ENCODE results near the gene ZNF234. TPM values are rescaled to one million over a fixed set of nuclear protein-coding genes. Genes with fewer than 3 reads are reported as not detected.

ZNF234 gene
- total and polyA plus RNA-seq, 2 of the 8 experiments (the other 6 are each of a cell fraction or from before 2014, with no cell fraction given): 1.9 to 12.3 TPM

GRCh38 chr19:44182145-44182544 lies 40.8 kb downstream of the ZNF234 start:
- no peak overlapping the region for H3K4ac ChIP-seq (replicated peaks; ENCODE audit: insufficient read length, low read depth, low read length)
- H3K23me2 ChIP-seq (ENCODE audit: low read depth, low read length): no peaks in the 10 kb centered on the region
- no peak overlapping the region for H4K5ac ChIP-seq (ENCODE audit: insufficient read length, low read depth, low read length)
- no peak for DNase-seq (ENCODE audit: low read depth in 1 of 2, low spot score in 2 of 2)
- H3K4me3 ChIP-seq (ENCODE audit: extremely low read depth in 1 of 4, insufficient read depth in 2 of 4, low read depth in 3 of 4, low read length in 4 of 4): no peak overlapping the region
- FAIRE-seq: no peak
- H3K18ac ChIP-seq (ENCODE audit: extremely low read depth, low read length): no peak overlapping the region
- H2BK5ac ChIP-seq (ENCODE audit: low read depth, low read length): no peak overlapping the region
- no peaks in the 10 kb centered on the region for H3K79me2 ChIP-seq (ENCODE audit: control insufficient read depth in 1 of 2, insufficient read depth in 2 of 2, low read length in 2 of 2)
- 89% methylated on average over 10 of the region's 10 CpGs; no CpG with 5 or more reads in 1 of the 2 experiments for WGBS, 2 experiments (ENCODE audit: extremely low coverage in 1 of 2, insufficient coverage in 1 of 2, insufficient read length in 1 of 2, insufficient replicate concordance in 2 of 2, low coverage in 1 of 2, low lambda C conversion rate in 2 of 2, missing lambda C conversion rate in 1 of 2)
- H3K56ac ChIP-seq (replicated peaks; ENCODE audit: insufficient read length, low read depth, low read length): no peak overlapping the region
- no peaks in the 10 kb centered on the region for H3K27me3 ChIP-seq (replicated peaks in 1 of 4; ENCODE audit: control insufficient read depth in 3 of 4, extremely low read depth in 1 of 4, insufficient read depth in 3 of 4, low read length in 3 of 4)
- H3K4me1 ChIP-seq (replicated peaks in 1 of 4; ENCODE audit: control insufficient read depth in 3 of 4, insufficient read depth in 4 of 4, low read length in 3 of 4): no peaks in the 10 kb centered on the region
- H3K23ac ChIP-seq (ENCODE audit: insufficient read length): no peak overlapping the region
- H2BK12ac ChIP-seq (ENCODE audit: low read depth, low read length): no peak overlapping the region
- H3K79me1 ChIP-seq (ENCODE audit: low read depth, low read length): no peaks in the 10 kb centered on the region
- no peak overlapping the region for H2BK15ac ChIP-seq (ENCODE audit: low read length)
- H4K91ac ChIP-seq (replicated peaks; ENCODE audit: insufficient read length, low read length): no peak overlapping the region
- peaks cover 8 to 14% of the 10 kb centered on the region in 2 experiments for H3K9me3 ChIP-seq (ENCODE audit: insufficient read depth in 2 of 2, low read depth in 1 of 2, low read length in 1 of 2)
- ChIA-PET CTCF (ENCODE audit: partially characterized antibody) (no interaction called here), POLR2A (ENCODE audit: partially characterized antibody) (interaction anchor here (1.7 kb wide), 1 partner anchor 17 kb away, joined by 6 read pairs; the partner anchor contains the start of gene ZNF226)
- H2AFZ ChIP-seq (ENCODE audit: low read length): no peak overlapping the region
- no peak overlapping the region for H3K4me2 ChIP-seq (ENCODE audit: insufficient read depth in 1 of 2, low read depth in 2 of 2, low read length in 2 of 2)
- H3K27ac ChIP-seq (ENCODE audit: low read depth, low read length): no peak overlapping the region
- H2AK5ac ChIP-seq (ENCODE audit: low read depth, low read length): no peak overlapping the region
- H2BK120ac ChIP-seq (replicated peaks; ENCODE audit: low read depth, low read length): no peak overlapping the region
- H4K20me1 ChIP-seq (replicated peaks in 1 of 2; ENCODE audit: control insufficient read depth in 1 of 2, insufficient read depth in 2 of 2, low read length in 2 of 2): no peaks in the 10 kb centered on the region
- H3K14ac ChIP-seq (ENCODE audit: insufficient read length): no peak overlapping the region
- H3K9ac ChIP-seq (replicated peaks in 1 of 4; ENCODE audit: extremely low read depth in 1 of 4, low read depth in 3 of 4, low read length in 3 of 4): no peak overlapping the region
- peaks cover 2 to 9% (median 3%) of the 10 kb centered on the region in 4 experiments; a peak in 6 of 8 replicates for H3K36me3 ChIP-seq (ENCODE audit: control insufficient read depth in 2 of 4, insufficient read depth in 4 of 4, low read length in 3 of 4)
- H4K8ac ChIP-seq (ENCODE audit: extremely low read depth, insufficient read depth, low read length): no peak overlapping the region
- H2BK20ac ChIP-seq (ENCODE audit: low read length): no peak overlapping the region
- TF ChIP-seq SP1 (IDR thresholded peaks at IDR 0.05; ENCODE audit: low read depth, low read length): no peak
- no peak for TF ChIP-seq ATF3 (IDR thresholded peaks at IDR 0.05; ENCODE audit: insufficient read depth, low read depth, low read length)
- no peak for TF ChIP-seq TAF1 (IDR thresholded peaks at IDR 0.05; ENCODE audit: low read depth, low read length)
- TF ChIP-seq EGR1 (IDR thresholded peaks at IDR 0.05; ENCODE audit: borderline replicate concordance, low read depth, low read length): no peak
- TF ChIP-seq KDM1A (IDR thresholded peaks at IDR 0.05; ENCODE audit: borderline replicate concordance, low read length): no peak
- no peak for TF ChIP-seq FOSL1 (IDR thresholded peaks at IDR 0.05; ENCODE audit: insufficient read depth, low read depth, low read length)
- no peak for TF ChIP-seq E2F6 (IDR thresholded peaks at IDR 0.05)
- TF ChIP-seq SIN3A (conservative IDR thresholded peaks at IDR 0.05 in 1 of 2, IDR thresholded peaks at IDR 0.05 in 1 of 2; ENCODE audit: low read depth in 1 of 2, low read length in 2 of 2): no peak
- no peak for TF ChIP-seq EZH2 (IDR thresholded peaks at IDR 0.05; ENCODE audit: low read depth, low read length, severe bottlenecking)
- no peak for TF ChIP-seq PHF8 (conservative IDR thresholded peaks at IDR 0.05; ENCODE audit: low read depth, low read length)
- TF ChIP-seq CREB1 (IDR thresholded peaks at IDR 0.05): no peak
- TF ChIP-seq POLR2AphosphoS5 (IDR thresholded peaks at IDR 0.05; ENCODE audit: low read depth, low read length): no peak
- TF ChIP-seq GTF2F1 (IDR thresholded peaks at IDR 0.05; ENCODE audit: borderline replicate concordance, low read depth, low read length): no peak
- TF ChIP-seq HDAC6 (IDR thresholded peaks at IDR 0.05; ENCODE audit: low read depth, low read length): no peak
